ENCODE results near the gene PGLYRP2. TPM values are rescaled to one million over a fixed set of nuclear protein-coding genes. Genes with fewer than 3 reads are reported as not detected.
A peak's percentile ranks its signal among the peaks of the same experiment; 100 is the strongest.

The PGLYRP2 gene
- total RNA-seq, 4 donors from 2014 or later: not detected

GRCh38 chr19:15445227-15445605 lies 34.1 kb downstream of the PGLYRP2 start:
- Histone ChIP-seq H3K27ac (replicated peaks in 1 of 4) (peak overlapping the region in 1 of 4 donors; percentile 14), H3K27me3 (no peaks in the 10 kb centered on the region), H3K4me1 (peaks cover 11 to 30% (median 25%) of the 10 kb centered on the region in 4 donors), H3K36me3 (peaks cover 0 to 36% (median 16%) of the 10 kb centered on the region in 4 donors), H3K9me3 (no peaks in the 10 kb centered on the region), H3K4me3 (no peak overlapping the region)
- intact Hi-C loops (cut with DNase I): no loop called here
- no peak for DNase-seq (ENCODE audit: extremely low spot score)
- TF ChIP-seq EP300 (IDR thresholded peaks at IDR 0.05): no peak
- TF ChIP-seq, protein P1, sequence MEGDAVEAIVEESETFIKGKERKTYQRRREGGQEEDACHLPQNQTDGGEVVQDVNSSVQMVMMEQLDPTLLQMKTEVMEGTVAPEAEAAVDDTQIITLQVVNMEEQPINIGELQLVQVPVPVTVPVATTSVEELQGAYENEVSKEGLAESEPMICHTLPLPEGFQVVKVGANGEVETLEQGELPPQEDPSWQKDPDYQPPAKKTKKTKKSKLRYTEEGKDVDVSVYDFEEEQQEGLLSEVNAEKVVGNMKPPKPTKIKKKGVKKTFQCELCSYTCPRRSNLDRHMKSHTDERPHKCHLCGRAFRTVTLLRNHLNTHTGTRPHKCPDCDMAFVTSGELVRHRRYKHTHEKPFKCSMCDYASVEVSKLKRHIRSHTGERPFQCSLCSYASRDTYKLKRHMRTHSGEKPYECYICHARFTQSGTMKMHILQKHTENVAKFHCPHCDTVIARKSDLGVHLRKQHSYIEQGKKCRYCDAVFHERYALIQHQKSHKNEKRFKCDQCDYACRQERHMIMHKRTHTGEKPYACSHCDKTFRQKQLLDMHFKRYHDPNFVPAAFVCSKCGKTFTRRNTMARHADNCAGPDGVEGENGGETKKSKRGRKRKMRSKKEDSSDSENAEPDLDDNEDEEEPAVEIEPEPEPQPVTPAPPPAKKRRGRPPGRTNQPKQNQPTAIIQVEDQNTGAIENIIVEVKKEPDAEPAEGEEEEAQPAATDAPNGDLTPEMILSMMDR (IDR thresholded peaks at IDR 0.05): no peak
- TF ChIP-seq POLR2AphosphoS5 (IDR thresholded peaks at IDR 0.05): no peak
- TF ChIP-seq POLR2A (IDR thresholded peaks at IDR 0.05; ENCODE audit: low read depth): no peak
- WGBS: 96% methylated on average over 8 of the region's 9 CpGs

GRCh38 chr19:15444505-15445226 lies 34.6 kb downstream of the PGLYRP2 start:
- peak overlapping the region in 1 of 4 donors; percentile 14 for H3K27ac ChIP-seq (replicated peaks in 1 of 4)
- H3K4me3 ChIP-seq: no peak overlapping the region
- DNase-seq (ENCODE audit: extremely low spot score): no peak
- intact Hi-C loops (cut with DNase I): no loop called here
- WGBS: 89% methylated on average over 13 of the region's 15 CpGs
- H3K36me3 ChIP-seq: peaks cover 0 to 40% (median 19%) of the 10 kb centered on the region in 4 donors
- H3K27me3 ChIP-seq: no peaks in the 10 kb centered on the region
- H3K9me3 ChIP-seq: no peaks in the 10 kb centered on the region
- peaks cover 11 to 30% (median 22%) of the 10 kb centered on the region in 4 donors for H3K4me1 ChIP-seq
- TF ChIP-seq, protein P1 (IDR thresholded peaks at IDR 0.05): no peak
- TF ChIP-seq POLR2A (IDR thresholded peaks at IDR 0.05; ENCODE audit: low read depth) (no peak), EP300 (IDR thresholded peaks at IDR 0.05) (no peak), POLR2AphosphoS5 (IDR thresholded peaks at IDR 0.05) (no peak)

- Histone ChIP-seq H3K4me1 (peaks cover 5 to 25% (median 18%) of the 10 kb centered on the region in 4 donors), H3K27me3 (no peaks in the 10 kb centered on the region), H3K4me3 (no peak overlapping the region), H3K36me3 (peaks cover 0 to 49% (median 26%) of the 10 kb centered on the region in 4 donors), H3K9me3 (no peaks in the 10 kb centered on the region), H3K27ac (replicated peaks in 1 of 4) (no peak overlapping the region)
- 73% methylated on average over 10 of the region's 10 CpGs for WGBS
- TF ChIP-seq EP300 (IDR thresholded peaks at IDR 0.05) (no peak), POLR2AphosphoS5 (IDR thresholded peaks at IDR 0.05) (no peak), POLR2A (IDR thresholded peaks at IDR 0.05; ENCODE audit: low read depth) (no peak)
- TF ChIP-seq, protein P1 (IDR thresholded peaks at IDR 0.05): no peak
- intact Hi-C loops (cut with DNase I): no loop called here
- no peak for DNase-seq (ENCODE audit: extremely low spot score)
Measured at GRCh38 chr19:15443838-15444237, 35.5 kb downstream of the PGLYRP2 start.

- H3K27me3 ChIP-seq: no peaks in the 10 kb centered on the region
- no peak overlapping the region for H3K27ac ChIP-seq (replicated peaks in 1 of 4)
- intact Hi-C loops (cut with DNase I): no loop called here
- DNase-seq (ENCODE audit: extremely low spot score): no peak
- no peak overlapping the region for H3K4me3 ChIP-seq
- WGBS: 98% methylated on average over 3 of the region's 3 CpGs
- peaks cover 3 to 21% (median 18%) of the 10 kb centered on the region in 4 donors for H3K4me1 ChIP-seq
- TF ChIP-seq EP300 (IDR thresholded peaks at IDR 0.05): no peak
- TF ChIP-seq POLR2AphosphoS5 (IDR thresholded peaks at IDR 0.05): no peak
- TF ChIP-seq POLR2A (IDR thresholded peaks at IDR 0.05; ENCODE audit: low read depth): no peak
- TF ChIP-seq, protein P1 (IDR thresholded peaks at IDR 0.05): no peak
- H3K36me3 ChIP-seq: peaks cover 0 to 51% (median 31%) of the 10 kb centered on the region in 4 donors
- no peaks in the 10 kb centered on the region for H3K9me3 ChIP-seq
Measured at GRCh38 chr19:15443325-15443724, 36.0 kb downstream of the PGLYRP2 start.

Measured in esophagus muscularis mucosa (tissue), 4 donors.